Hepatocyte (in vitro differentiated cells): ENCODE results near the gene TPPP2.

ENCODE experiments used
- CTCF ChIP-seq: fragments of 200-600 bp; sonication (generic); IDR thresholded peaks from 2 replicates; pipeline ENCODE4 v1.5.1; 2016; ENCODE audit warnings: antibody characterized with exemption, mild to moderate bottlenecking; ENCODE audit not compliant: poor library complexity
- EZH2phosphoT487 ChIP-seq: fragments of 200-600 bp; sonication (generic); IDR thresholded peaks from one replicate; pipeline ENCODE4 v1.6.1; 2018; ENCODE audit warnings: antibody characterized with exemption, mild to moderate bottlenecking, low read depth, moderate library complexity; ENCODE audit not compliant: unreplicated experiment, severe bottlenecking

DNA sequence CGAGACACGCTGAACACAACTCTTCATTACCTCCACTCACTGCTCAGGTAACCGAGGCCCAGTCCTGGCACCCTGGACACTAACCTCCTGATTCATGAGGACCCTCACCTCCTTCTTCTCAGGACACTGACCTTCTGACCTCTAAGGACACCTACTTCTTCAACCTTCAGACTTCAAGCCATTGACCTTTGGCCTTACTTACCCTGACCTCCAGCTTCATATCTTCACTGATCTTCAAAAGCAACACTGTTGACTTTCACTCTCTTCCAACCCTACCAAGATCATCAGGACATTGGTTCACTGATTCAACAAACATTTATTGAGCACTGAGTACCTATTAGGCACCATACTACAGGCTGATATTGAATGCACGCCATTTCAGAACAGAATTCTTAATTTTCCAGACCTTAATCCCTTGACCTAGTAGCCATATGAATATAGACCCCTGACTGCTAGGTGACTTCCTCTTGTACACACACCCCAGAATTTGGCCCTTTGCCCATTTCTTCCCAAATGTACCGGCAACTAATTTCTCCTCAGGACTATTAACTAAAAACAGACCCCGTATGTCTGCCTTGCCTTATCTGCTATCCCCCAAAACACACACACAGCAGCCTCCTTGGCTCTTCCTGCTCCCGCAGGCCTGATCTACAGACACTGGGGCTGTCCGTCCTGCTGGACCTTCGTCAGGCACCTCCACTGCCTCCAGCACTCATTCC lies 45.9 kb downstream of the TPPP2 start:
- TF ChIP-seq CTCF (no peak), EZH2phosphoT487 (no peak)
